Motor neuron (in vitro differentiated cells): ENCODE data around the gene RNU6-9. TPM values are rescaled to one million over a fixed set of nuclear protein-coding genes. Genes with fewer than 3 reads are reported as not detected.
A peak's percentile ranks its signal among the peaks of the same experiment; 100 is the strongest.

Source experiments
- ATAC-seq, 8 experiments: fragments of 200-7000 bp; cut with Tn5 transposase; replicated peaks in 6 of 8; 2 replicates each; pipeline ENCODE4 v1.8.0; 2021; ENCODE audit warnings: mild to moderate bottlenecking in 8 of 8, moderate library complexity in 8 of 8
- H3K27ac ChIP-seq, 2 donors: fragments of 250-450 bp; sonication (Bioruptor Pico); 2 replicates each; pipeline ENCODE4 v1.9.0; 2021; ENCODE audit warnings: antibody characterized with exemption in 2 of 2, mild to moderate bottlenecking in 2 of 2, moderate library complexity in 1 of 2
- H3K4me1 ChIP-seq, 2 donors: fragments of 250-450 bp; sonication (Bioruptor Pico); replicated peaks in 1 of 2; 2 replicates each; pipeline ENCODE4 v1.6.1; 2021; ENCODE audit warnings: antibody characterized with exemption in 2 of 2, mild to moderate bottlenecking in 2 of 2, moderate library complexity in 1 of 2
- H3K4me3 ChIP-seq, 5 donors: fragments of 250-450 bp; sonication (Bioruptor Pico); 2 replicates each; pipeline ENCODE4 v1.9.0; 2021; ENCODE audit warnings: antibody characterized with exemption in 5 of 5, mild to moderate bottlenecking in 5 of 5, moderate library complexity in 4 of 5
- WGBS, 10 experiments: fragments of 450-650 bp; shearing (Covaris generic); methylation state at CpG; one replicate each; pipeline ENCODE4 v1.0.0; 2022; 5-methylcytosine and 5-hydroxymethylcytosine counted together
- in situ Hi-C, 9 experiments: fragments of 400-800 bp; cut with MboI; loops; one replicate each; pipeline ENCODE4 v1.15.0; 2021; ENCODE audit warnings: low sequenced_read_pairs in 9 of 9, low pct_unique_long_range_greater_than_20kb in 2 of 9; ENCODE audit not compliant: unreplicated experiment in 9 of 9
- total RNA-seq, 8 experiments: library from RNA; unstranded; fragments of 300-600 nt; gene quantifications; 2 replicates each; pipeline versions ENCODE4 v1.2.3 to v1.2.4, GENCODE V29; 2022

RNU6-9 gene
- total RNA-seq, 8 experiments from 2014 or later: under 0.01 TPM; not detected in 7

DNA sequence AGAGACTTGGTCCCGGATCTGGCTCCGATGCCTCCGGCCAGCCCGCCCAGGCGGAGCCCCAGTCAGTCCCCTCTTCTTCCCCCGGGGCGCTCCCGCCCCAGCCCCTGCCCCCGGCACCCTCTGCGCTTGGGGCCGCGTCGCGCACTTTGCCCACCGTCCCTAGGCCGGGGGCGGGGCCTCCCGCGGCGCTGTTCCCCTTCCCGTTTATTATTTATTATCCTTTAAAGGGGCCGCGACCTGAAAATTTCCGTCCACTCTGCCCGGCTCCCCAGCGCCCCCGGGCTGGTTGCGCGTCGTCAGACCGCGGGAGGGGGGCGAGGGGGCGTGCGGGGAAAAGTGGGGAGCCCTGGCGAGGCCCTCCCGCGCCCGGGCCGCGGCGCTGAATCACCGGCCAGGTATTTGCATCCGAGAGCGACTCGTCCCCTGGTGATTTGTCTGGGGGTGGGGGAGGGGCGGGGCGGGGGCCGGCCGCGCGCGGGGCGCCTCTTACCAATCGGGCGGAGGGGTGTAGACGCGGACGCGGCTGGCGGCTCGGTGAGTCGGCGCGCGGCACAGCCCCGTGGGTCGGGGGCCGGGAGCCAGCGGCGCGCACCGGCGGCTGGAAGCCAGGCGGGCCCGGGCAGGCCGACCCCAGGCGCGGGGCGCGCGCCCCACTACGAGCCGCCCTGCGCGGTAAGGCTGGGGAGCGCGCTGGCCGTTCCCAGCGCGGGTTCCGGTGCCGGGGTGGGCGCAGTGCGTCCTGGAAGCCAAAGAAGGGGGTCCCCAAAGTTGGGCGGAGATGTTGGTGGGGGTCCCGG, 32.4 kb downstream of the RNU6-9 start, which contains the start of gene ARID3A:
Gene ARID3A (plus strand): TSS at position 510 of the 797 bp plus-strand sequence. CDS start 3,494 bp downstream, outside the sequence.
- no CpG with 5 or more reads among the region's 97 CpGs for WGBS, 10 experiments
- in situ Hi-C loops: loop anchor here in 5 of 9 experiments (10.0 kb wide), 1 partner anchor 59 kb away; the partner anchor contains the start of gene WDR18 (in 5 of the 5)
- Histone ChIP-seq H3K27ac (peak within 1 kb of the TSS; percentile 90 to 97), H3K4me3 (peak within 1 kb of the TSS; percentile 89 to 98 (median 91)), H3K4me1 (peaks cover 5 to 6% of the 10 kb centered on the region in 2 donors)
- peak; percentile 58 to 74 (median 69) for ATAC-seq

DNA sequence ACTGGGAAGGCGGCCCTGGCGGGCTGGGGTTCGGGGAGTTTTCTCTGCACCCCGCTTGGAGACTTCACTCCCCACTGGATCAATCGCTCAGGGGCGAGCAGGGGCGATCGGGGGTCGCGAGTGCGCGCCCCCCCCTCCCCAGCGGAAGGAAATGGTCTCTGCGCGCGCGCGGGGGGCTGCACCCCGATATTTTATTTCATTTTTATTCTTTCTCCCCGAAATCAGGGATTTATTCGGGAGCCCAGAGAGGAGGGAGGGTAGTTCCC, 33.0 kb downstream of the RNU6-9 start:
- peak overlapping the region; percentile 89 to 98 (median 91) for H3K4me3 ChIP-seq
- ATAC-seq: no peak
- 0% methylated on average over 4 of the region's 21 CpGs; no CpG with 5 or more reads in 9 of the 10 experiments for WGBS, 10 experiments
- peak overlapping the region; percentile 90 to 97 for H3K27ac ChIP-seq
- in situ Hi-C loops: loop anchor here in 5 of 9 experiments (10.0 kb wide), 1 partner anchor 59 kb away; the partner anchor contains the start of gene WDR18 (in 5 of the 5)
- peaks cover 5 to 6% of the 10 kb centered on the region in 2 donors for H3K4me1 ChIP-seq

DNA sequence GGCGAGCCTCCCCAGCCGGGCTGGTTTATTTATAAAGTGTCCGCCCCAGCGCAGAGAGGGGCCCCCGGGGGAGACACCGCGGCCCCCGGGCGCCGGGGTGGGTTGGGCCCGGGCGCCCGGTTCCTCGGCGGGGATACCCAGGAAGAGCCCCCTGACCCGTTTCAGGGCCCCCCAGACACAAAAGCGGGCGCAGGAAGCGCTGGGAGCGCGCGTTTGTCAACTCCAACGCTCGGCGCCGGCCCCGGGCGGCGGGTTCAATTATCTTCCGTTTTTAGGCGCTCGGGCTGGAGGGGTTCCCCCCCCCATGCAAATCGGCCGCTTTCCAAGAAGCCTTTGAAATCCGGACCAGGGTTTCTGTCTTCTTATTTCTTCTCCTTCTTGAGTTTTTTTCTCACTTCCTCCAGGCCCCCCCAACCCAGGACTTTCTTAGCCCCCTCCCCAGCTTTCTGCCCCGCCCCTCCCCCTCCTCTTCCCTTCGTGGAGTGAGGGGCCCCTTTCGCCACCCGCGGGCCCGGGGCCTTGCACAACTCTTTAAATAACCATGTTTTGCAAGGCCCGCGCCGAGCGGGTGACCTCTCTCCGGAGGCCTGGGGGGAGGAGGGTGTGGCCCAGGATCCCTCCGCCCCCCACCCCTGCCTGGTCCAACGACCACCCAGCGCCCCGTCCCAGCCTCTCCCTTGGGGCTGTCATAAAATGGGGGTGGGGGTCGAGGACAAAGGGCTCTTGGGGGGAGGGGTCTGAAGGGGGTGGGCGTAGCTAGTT, 33.5 kb downstream of the RNU6-9 start:
- in situ Hi-C loops: loop anchor here in 5 of 9 experiments (10.0 kb wide), 1 partner anchor 58 kb away; the partner anchor contains the start of gene WDR18 (in 5 of the 5)
- 0% methylated on average over 2 to 13 of the region's 52 CpGs; no CpG with 5 or more reads in 7 of the 10 experiments for WGBS, 10 experiments
- H3K4me3 ChIP-seq: peak overlapping the region; percentile 89 to 98 (median 91)
- H3K4me1 ChIP-seq: peaks cover 5 to 6% of the 10 kb centered on the region in 2 donors
- H3K27ac ChIP-seq: peak overlapping the region; percentile 90 to 97
- peak in 2 of 8 experiments; percentile 3 to 5 for ATAC-seq

DNA sequence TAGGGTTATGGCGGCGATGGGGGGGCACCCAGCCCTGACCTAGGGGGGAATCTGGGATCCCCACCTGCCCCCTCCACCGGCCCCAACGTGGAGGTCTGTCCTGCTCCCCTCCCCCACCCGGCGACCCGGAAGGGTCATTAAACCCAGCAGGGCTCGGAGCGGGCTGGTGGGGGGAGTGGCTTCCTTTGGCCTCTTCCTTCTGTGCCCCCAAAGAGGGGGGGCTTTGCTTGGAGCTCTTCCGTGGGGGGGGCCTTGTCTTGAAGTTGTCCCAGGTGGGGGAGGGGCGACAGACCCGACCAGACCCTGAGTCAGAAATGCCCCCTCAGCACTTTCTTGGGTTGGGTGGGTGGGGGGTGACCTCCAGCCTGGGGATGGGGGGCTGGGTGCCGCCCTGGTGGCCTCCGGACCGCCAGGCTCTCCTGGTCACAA, 34.1 kb downstream of the RNU6-9 start:
- H3K27ac ChIP-seq: peak overlapping the region; percentile 90 to 97
- no CpG with 5 or more reads among the region's 15 CpGs for WGBS, 10 experiments
- ATAC-seq: no peak

DNA sequence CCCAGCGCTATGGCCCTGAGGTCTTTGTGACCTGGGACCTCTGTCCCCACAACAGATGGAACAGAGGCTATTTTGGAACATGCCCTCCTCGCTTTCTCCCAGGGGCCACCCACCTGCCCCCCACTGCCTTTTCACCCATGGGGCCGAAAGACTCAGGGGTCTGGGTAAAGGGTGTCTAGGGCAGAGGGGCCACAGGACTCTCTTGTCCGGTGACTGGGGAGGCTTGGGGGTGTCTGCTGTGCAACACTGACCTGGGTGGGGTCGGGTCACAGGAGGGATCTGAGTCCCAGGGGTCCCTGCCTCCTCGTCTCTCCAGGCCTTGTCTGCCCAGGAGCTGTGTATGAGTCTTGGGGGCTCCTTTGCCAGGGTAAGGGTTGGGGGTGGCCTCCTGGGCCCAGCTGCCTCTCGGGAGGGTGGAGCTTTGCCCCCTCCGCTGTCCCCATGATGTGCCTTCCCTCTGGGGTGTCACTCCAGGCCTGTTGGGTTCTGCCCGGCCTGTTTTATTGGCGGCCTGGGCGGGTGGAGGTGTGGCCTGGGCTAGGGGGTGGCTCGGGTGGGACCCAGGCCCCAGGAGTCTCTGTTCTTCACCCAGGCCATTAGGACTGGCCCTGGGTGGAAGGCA, 34.6 kb downstream of the RNU6-9 start:
- Histone ChIP-seq H3K4me3 (peak overlapping the region; percentile 89 to 98 (median 91)), H3K4me1 (peaks cover 6 to 7% of the 10 kb centered on the region in 2 donors), H3K27ac (peak overlapping the region; percentile 90 to 97)
- no peak for ATAC-seq
- in situ Hi-C loops: loop anchor here in 5 of 9 experiments (10.0 kb wide), 1 partner anchor 57 kb away; the partner anchor contains the start of gene WDR18 (in 5 of the 5)
- 40% methylated on average over 1 of the region's 12 CpGs; no CpG with 5 or more reads in 9 of the 10 experiments for WGBS, 10 experiments

More for the DNA sequence above, 34.1 kb downstream of the RNU6-9 start:
- Histone ChIP-seq H3K4me1 (peaks cover 5 to 6% of the 10 kb centered on the region in 2 donors), H3K4me3 (peak overlapping the region; percentile 89 to 98 (median 91))
- in situ Hi-C loops: loop anchor here in 5 of 9 experiments (10.0 kb wide), 1 partner anchor 57 kb away; the partner anchor contains the start of gene WDR18 (in 5 of the 5)

DNA sequence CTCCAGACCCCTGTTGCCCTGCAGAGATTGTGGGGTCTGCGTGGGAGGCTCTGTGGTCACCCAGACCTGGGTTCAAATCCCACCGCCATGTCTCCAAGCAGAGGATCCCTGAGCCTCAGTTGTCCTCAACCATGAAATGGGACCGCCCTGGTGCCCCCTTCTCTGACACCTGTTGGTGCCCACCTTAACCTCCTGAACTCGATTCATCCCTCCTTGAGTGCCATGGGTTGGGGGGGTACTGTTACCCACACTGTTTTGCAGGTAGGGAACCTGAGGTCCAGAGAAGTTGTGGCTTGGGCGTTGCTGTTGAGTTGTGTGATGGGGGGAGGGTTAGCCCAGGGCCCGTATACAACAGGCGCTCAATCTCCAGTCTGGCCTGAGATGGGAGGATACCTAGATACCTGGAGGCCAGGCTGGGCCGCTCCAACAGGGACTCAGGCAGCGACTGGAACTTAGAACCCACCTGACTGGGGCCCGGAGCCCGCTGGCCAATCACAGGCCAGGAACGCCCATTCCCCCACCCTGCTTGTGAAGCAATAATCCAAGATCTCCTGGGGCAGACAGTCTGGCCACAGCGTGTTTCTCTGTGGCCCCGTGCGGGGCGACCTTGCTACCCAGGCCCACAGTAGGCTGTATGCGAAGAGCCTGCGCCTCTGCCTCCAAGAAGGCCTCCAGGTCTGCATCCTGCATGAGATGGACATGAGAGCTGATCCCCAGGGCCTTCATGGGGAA, 35.4 kb downstream of the RNU6-9 start:
- Histone ChIP-seq H3K4me3 (no peak overlapping the region), H3K4me1 (peaks cover 6 to 7% of the 10 kb centered on the region in 2 donors), H3K27ac (no peak overlapping the region)
- WGBS, 10 experiments: 90 to 100% (median 93%) methylated on average over 2 to 6 of the region's 18 CpGs; no CpG with 5 or more reads in 4 of the 10 experiments
- no peak for ATAC-seq
- in situ Hi-C loops: loop anchor here in 5 of 9 experiments (10.0 kb wide), 1 partner anchor 56 kb away; the partner anchor contains the start of gene WDR18 (in 5 of the 5)

DNA sequence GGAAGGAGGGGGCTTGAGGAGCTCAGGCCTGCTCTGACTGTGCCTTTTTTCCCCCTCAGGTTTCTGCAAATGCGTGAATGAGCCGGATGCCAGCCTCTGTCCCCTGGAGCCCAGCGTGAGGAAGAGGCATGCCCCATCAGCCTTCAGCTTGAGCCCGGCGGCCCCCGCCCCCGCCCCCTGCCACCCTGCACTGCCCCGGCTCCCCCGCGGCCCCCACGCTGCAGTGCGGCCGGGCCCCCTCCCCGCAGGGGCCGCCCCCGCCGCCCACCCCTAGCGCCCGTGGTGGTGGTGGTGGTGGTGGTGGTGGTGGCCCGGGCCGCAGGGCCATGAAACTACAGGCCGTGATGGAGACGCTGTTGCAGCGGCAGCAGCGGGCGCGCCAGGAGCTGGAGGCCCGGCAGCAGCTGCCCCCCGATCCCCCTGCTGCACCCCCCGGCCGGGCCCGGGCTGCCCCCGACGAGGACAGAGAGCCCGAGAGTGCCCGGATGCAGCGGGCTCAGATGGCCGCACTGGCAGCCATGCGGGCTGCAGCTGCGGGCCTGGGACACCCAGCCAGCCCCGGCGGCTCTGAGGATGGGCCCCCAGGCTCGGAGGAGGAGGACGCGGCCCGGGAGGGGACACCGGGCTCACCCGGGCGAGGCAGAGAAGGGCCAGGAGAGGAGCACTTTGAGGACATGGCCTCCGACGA, 36.1 kb downstream of the RNU6-9 start:
- Histone ChIP-seq H3K4me3 (no peak overlapping the region), H3K27ac (no peak overlapping the region), H3K4me1 (peaks cover 6 to 7% of the 10 kb centered on the region in 2 donors)
- in situ Hi-C loops: loop anchor here in 5 of 9 experiments (10.0 kb wide), 1 partner anchor 55 kb away; the partner anchor contains the start of gene WDR18 (in 5 of the 5)
- WGBS, 10 experiments: 93% methylated on average over 3 of the region's 51 CpGs; no CpG with 5 or more reads in 9 of the 10 experiments
- no peak for ATAC-seq

DNA sequence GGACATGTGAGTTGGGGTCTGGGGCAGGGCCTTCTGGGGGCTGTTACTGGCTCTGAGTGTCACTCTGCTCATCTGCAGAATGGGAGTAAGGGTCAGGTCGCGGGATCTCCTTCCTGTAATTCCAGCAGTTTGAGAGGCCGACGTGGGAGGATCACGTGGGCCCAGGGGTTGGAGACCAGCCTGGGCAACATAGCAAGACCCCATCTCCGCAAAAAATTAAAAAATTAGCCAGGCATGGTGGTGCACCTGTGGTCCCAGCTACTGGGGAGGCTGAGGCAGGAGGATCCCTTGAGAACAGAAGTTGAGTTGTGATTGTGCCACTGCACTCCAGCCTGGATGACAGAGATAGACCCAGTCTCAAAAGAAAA, 36.6 kb downstream of the RNU6-9 start:
- no peak overlapping the region for H3K4me3 ChIP-seq
- 80 to 100% (median 95%) methylated on average over 1 to 3 of the region's 6 CpGs; no CpG with 5 or more reads in 6 of the 10 experiments for WGBS, 10 experiments
- H3K4me1 ChIP-seq: peaks cover 6 to 7% of the 10 kb centered on the region in 2 donors
- in situ Hi-C loops: loop anchor here in 5 of 9 experiments (10.0 kb wide), 1 partner anchor 55 kb away; the partner anchor contains the start of gene WDR18 (in 5 of the 5)
- ATAC-seq: no peak
- H3K27ac ChIP-seq: no peak overlapping the region

DNA sequence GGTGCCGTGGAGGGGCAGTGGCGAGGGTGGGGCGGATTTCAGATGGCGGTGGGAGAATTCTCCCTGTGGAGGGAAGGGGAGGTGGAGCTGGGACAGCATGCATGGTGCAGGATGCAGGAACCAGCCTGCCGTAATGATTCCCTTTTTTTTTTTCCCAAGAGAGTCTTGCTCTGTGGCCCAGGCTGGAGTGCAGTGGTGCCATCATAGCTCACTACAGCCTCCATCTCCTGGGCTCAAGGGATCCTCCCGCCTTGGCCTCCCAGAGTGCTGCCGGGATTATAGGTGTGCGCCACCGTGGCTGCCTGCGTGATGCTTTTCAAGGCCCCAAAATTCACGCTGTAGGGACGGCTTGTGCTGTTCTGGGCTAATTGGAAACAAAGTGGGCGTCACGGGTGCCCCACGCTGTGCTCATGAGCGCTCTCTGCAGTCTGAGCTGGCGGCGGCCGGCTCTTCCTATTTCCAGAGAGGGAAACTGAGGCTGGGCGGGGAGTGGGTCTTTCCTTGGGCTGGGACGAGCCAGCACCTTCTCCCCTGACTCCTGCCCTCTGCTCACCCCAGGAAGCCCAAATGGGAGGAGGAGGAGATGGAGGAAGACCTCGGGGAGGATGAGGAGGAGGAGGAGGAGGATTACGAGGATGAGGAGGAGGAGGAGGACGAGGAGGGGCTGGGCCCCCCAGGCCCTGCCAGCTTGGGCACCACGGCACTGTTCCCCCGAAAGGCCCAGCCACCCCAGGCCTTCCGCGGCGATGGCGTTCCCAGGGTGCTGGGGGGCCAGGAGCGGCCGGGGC, 38.8 kb downstream of the RNU6-9 start:
- in situ Hi-C loops: no loop called here

DNA sequence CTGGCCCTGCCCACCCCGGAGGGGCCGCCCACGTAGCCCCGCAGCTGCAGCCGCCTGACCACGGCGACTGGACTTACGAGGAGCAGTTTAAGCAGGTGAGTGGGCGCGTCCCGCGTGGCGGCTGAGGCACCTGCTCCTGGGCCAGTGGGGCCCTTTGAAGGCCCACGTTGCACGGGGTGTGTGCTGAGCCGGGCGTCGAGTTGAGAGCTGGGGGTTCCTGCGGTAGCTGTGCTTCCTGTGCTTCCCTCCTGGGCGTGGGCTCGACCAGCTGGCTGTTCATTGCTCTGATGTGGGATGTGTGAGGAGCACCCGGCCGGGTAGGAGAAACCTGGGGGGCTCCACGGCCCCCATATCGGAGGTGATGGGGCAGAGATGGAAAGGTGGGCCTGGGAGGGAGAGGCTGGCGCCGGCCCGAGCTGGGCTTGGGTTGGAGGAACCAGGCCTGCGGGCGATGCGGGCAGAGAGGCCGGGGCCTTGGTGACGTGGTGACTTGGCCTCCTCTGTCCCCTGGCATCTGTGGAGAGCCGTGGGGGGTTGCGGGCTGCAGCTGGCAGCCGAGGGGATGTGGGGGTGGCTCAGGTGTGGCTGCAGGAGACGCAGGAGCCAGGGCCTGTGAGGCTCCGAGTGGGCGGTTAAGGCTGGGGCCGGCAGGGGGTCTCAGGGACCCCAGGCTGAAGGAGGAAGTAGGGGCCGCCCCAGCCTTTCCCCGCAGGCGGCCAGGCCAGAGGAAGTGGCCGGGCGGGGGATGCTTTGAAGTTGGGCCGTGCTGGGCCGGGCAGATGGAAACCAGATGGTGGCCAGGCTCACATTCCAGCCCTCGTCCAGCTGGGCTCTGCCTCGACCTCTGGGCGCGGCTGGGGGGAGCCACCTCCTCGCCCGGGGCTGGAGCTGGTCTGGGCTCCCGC, 39.6 kb downstream of the RNU6-9 start:
- Histone ChIP-seq H3K27ac (peak overlapping the region in 1 of 2 donors; percentile 18), H3K4me3 (no peak overlapping the region), H3K4me1 (peaks cover 0 to 3% of the 10 kb centered on the region in 2 donors)
- in situ Hi-C loops: no loop called here
- WGBS, 10 experiments: 4 to 77% methylated on average over 5 to 6 of the region's 54 CpGs; no CpG with 5 or more reads in 8 of the 10 experiments
- peak; percentile 20 to 95 (median 50) for ATAC-seq

More for the DNA sequence above, 38.8 kb downstream of the RNU6-9 start:
- H3K4me1 ChIP-seq: peaks cover 6 to 7% of the 10 kb centered on the region in 2 donors
- peak in 1 of 8 experiments; percentile 2 for ATAC-seq
- 90 to 94% (median 90%) methylated on average over 2 to 10 of the region's 32 CpGs; no CpG with 5 or more reads in 6 of the 10 experiments for WGBS, 10 experiments
- no peak overlapping the region for H3K4me3 ChIP-seq
- peak overlapping the region in 1 of 2 donors; percentile 18 for H3K27ac ChIP-seq
